CD4-positive, alpha-beta T cell treated with Interleukin-10 for 1 hour (primary cell): ENCODE results near the gene HOXA13.
A peak's percentile ranks its signal among the peaks of the same experiment; 100 is the strongest.

Source experiments
- DNase-seq: peaks from one replicate; pipeline ENCODE4 v3.0.0-alpha.2; 2020

Gene HOXA13

DNA sequence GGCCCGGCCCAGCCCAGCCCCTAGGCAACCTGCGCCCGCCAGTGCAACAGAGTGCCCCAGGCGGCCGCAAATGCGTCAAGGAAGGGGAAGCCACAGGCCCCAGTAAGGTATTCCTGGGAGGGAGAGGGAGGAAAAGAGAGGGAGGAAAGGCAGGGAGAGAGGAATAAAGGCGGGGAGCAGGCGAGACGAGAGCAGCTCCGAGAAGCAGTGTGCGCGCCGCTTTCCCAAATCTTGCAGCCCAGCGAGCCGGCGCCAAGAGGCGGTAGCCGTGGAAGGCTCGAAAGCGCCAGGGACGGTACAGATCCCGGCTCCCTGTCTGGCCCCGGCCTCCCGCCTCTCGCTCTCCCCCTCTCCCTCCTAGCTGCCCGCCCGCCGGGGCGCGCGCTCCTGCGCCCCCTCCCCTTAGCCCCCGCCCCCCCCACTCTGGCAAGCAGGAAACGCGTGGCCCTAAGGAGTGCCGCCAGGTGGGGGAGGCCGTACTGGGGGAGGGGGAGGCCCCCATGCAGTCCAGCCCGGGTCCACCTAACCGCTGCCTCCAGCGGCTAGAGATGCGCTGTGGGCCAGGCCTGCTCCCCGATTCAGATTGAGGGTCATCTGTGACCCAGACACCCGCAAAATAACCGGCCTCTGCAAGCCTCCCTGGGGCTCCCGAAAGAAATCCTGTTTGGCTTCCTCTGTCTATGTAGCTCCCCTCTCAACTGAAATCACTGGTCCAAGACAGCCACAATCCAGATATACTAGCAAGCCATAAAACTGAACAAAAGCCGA, 30.0 kb downstream of the HOXA13 start:
- DNase-seq: no peak

- DNase-seq: no peak
Observed at GRCh38 chr7:27168265-27168947, 31.5 kb downstream of the HOXA13 start.

GRCh38 chr7:27167916-27168264, 32.0 kb downstream of the HOXA13 start:
- no peak for DNase-seq

- DNase-seq: no peak
Observed at GRCh38 chr7:27166531-27167505, 33.1 kb downstream of the HOXA13 start.

DNA sequence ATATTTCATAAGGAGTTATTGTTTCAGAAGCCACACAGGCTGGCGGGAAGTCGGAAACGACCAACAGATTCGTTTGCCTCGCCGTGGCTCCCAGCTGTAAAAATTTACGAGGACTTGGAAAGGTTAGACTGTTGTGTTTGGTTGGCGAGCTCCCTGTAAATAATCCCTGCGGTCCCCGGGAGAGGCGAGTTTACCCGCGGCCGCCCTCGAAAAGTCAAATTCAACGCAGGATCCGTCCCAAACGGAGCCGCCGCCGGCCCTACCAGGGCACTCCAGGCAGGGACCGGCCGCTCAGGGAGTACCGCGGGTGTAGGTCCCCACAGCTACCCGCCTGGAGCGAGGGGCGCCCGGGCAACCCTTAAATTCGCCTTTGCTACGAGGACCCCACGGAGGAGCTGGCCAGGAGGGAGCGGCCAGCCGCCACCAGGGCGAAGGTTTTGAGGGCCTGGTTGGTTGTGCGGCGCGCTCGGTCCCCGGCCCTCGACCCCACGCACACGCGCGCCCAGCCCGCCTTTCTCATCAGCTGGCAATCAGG, 33.8 kb downstream of the HOXA13 start:
- no peak for DNase-seq

DNA sequence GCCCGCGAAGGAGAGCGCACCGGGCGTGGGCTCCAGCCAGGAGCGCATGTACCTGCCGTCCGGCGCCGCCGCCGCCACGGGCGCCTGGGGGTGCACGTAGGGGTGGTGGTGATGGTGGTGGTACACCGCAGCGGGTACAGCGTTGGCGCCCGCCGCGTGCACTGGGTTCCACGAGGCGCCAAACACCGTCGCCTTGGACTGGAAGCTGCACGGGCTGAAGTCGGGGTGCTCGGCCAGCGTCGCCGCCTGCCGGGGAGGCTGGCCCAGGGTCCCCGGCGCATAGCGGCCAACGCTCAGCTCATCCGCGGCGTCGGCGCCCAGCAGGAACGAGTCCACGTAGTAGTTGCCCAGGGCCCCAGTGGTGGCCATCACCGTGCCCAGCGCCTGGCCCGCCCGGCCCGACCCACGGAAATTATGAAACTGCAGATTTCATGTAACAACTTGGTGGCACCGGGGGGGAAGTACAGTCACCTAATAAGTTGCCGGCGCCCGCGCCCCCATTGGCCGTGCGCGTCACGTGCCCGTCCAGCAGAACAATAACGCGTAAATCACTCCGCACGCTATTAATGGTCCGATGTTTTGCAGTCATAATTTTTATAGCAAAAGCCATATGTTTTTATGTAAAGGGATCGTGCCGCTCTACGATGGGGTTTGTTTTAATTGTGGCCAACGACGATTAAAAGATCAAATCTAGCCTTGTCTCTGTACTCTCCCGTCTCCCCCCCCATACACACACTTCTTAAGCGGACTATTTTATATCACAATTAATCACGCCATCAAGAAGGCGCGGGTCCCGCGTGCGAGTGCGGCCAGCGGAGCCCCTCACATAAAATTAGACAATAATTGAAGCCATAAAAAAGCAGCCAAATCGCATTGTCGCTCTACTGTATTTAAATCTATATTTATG, 34.5 kb downstream of the HOXA13 start, which contains the start of gene HOXA9:
TSS of gene HOXA9 (minus strand) at position 449 of the 907 bp plus-strand sequence. CDS start at position 369, 80 bp downstream.
- no peak for DNase-seq

DNA sequence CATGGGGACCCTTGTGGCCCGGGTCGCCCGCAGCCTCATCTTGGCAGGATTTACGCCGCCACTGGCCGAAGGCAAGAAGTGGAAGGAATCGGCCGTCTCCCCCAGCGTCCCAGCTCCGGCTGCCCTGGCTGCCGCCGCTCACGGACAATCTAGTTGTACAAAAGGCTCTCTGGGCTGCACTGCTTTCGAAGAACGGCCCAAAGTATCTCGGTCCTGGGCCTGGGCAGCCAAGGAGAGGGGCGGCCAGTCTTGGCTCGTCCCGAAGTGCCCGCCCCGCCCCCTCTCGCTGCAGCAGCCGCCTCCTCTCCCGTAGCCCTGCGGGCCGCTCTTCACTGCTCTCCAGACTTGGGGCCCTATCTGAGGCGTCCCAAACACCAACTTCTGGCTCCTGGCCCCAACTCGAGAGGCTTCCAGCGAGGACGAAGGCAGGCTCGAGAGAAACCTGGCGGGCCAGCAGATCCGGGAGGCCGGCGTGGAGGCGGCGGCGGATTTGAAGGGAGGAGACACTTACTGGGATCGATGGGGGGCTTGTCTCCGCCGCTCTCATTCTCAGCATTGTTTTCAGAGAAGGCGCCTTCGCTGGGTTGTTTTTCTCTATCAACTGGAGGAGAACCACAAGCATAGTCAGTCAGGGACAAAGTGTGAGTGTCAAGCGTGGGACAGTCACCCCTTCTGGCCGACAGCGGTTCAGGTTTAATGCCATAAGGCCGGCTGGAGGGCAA, 35.4 kb downstream of the HOXA13 start:
- DNase-seq: no peak

GRCh38 chr7:27164045-27164366, 35.9 kb downstream of the HOXA13 start:
- no peak for DNase-seq

DNA sequence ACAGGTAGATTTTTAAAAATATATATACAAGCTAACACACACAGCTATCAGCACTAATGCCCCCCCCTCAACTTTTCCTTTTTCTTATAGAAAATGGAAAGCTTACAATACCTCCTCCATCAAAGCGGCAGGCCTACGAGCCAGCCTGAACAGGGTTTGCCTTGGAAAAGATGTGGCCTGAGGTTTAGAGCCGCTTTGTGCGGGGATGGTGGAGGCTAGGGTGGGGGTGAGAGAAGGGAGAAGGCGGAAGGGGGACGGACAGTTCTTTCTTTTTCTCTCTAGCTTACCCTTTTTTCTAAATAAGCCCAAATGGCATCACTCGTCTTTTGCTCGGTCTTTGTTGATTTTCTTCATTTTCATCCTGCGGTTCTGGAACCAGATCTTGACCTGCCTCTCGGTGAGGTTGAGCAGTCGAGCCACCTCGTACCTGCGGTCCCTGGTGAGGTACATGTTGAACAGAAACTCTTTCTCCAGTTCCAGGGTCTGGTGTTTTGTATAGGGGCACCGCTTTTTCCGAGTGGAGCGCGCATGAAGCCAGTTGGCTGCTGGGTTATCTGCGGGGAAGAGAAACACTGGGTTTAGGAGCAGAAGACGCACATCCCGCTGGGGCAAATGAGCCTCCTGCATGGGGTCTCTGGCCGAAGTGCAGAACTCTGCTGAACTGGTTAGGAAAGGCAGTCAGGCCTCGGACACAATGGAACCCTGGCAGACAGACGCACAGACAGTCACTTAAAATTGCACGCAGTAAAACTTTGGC, 36.4 kb downstream of the HOXA13 start:
- DNase-seq: no peak

DNA sequence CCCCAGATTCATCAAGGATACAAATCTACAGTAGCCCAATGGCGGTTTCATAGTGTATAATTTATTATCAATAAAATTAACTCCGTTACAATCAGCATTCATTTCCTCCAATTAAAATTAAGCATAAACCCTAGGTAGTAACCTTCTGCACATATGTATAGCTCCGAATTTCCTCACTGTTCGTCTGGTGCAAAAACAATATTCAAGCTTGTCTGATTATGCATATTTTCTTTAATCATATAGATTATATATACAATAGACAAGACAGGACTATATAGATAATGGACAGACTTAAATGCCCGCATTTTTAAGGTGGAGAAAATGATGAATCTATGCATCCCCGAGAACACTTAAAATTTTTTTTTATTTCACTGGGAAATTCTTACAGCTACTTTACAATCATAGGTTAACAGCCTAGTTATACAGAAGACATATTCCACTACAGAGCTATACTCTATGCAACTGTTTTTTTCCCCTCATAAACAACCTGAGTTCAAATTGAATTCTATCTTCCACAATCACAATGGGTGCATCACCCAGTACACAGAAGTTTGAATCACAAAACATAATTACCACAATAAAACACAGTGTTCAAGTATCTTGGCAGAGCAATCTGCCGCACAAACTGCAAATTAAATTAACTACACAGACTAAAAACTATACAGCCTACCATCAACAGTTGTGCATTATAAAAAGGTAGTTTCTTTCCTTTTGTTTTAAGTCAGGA, 37.2 kb downstream of the HOXA13 start:
- no peak for DNase-seq

DNA sequence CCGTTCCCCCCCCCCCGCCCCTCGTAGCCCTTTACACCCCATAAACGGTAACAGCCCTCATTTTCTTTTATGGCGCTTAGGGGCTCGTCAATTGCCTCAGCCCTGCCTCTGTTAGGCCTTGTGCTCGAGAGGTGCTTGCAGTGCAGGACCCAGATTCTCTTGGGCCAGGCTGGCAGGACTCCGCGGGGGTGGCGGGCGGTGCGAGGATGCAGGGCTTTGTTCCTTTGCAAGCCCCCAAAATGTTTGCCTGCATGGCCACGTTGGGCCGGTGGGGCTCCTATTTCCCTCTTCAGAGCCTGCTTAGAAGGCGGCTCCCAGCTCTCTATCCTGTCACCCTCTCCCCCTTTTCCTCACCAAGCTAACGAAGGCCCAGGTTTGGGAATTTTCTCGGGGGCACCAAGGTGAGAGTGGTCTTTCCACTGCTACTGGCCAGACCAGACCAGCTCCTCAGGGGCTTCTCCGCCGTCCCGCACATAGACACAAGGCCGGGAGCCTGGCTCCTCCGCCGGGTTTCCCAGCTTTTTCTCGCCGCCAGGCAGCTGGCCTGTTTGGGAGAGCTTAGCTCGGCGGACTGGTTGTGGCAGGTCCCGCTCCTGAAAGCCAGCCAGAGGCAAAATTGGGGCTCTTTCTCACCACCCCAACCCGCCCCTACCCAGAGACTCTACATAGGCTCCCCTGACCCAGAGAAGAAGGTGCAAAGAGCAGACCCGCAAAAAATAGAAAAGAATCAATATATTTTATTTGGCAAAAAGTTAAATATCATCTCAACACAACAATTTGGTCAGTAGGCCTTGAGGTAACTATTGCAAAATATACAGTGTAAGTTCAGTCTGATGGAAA, 38.0 kb downstream of the HOXA13 start:
- no peak for DNase-seq

GRCh38 chr7:27161214-27161720, 38.6 kb downstream of the HOXA13 start:
- no peak for DNase-seq

- DNase-seq: peak; percentile 86
Observed at GRCh38 chr7:27160546-27161213, 39.2 kb downstream of the HOXA13 start.

GRCh38 chr7:27160145-27160545, 39.7 kb downstream of the HOXA13 start:
- no peak for DNase-seq

- DNase-seq: no peak
Observed at GRCh38 chr7:27159266-27160144, 40.4 kb downstream of the HOXA13 start.

DNA sequence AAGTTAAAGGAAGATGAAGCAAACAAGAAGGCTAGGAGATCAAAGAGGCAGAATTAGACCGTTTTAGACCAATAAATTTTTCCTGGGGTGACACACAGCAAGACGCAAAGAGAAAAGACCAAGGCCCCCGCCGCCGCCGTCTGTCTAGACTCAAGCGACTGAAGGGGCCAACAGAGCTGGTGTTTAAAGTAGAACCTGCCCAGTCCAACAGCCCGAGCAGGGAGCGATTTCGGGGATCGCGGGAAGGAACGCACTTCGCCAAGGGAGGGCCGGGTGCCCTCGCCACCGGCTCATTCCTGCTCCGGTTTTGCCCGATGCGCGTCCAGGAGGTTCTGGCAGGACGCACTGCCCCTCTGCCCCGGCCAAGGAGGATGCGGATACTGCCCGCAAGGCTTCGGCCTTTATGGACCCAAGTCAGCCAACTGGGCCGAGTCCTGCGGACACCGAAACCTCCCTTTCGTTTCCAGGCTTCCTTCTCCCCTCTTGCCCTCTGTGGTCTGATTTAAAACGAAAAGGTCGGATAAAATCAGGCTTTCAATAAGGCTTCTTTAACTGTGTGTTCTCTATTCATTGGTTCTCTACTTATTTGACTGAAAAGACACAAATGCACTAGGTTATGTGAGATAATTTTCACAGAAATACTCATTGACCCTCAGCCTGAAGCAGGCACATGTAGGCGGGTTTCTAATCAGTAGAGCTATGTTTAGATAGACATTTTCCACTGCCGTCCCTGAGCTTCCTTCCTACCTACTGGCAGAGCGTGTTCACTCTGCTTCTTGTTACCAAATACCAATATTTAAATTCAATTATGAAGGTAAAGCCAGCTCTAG, 41.2 kb downstream of the HOXA13 start:
- no peak for DNase-seq
